GM12891 (cell line): ENCODE results near the gene LRP3.

Source experiments
- POLR2A ChIP-seq: IDR thresholded peaks from 2 replicates; pipeline ENCODE4 v1.6.1; 2011; ENCODE audit warnings: low read depth, low read length, control low read depth
- POLR2AphosphoS5 ChIP-seq: IDR thresholded peaks from 2 replicates; pipeline ENCODE4 v1.6.1; 2011; ENCODE audit warnings: low read depth, low read length, control low read depth
- TAF1 ChIP-seq: IDR thresholded peaks from 2 replicates; pipeline ENCODE4 v1.6.1; 2011; ENCODE audit warnings: low read depth, low read length, control low read depth

DNA sequence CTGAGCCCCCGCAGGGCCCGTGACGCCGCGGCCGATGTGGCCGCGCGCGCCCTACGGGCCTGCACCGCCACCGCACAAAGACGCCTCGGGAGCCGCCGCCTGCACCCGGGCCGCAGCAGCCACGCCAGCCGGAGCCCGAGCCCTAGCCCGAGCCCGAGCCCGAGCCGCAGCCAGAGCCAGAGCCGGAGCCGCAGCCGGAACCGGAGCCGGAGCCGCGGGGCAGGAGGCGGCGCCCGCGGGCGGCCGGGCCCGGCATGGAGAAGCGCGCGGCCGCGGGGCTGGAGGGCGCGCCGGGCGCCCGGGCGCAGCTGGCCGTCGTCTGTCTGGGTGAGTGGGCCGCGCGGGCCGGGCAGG, 379 bp downstream of the LRP3 start:
- TF ChIP-seq POLR2A (no peak), POLR2AphosphoS5 (no peak), TAF1 (no peak)
